ENCODE measurements around the gene UPK3BL1.
"Not testable (repeated sequence)": the region's sequence is repeated elsewhere in the genome, so short reads cannot be mapped to it uniquely, and the experiment has no call there.

DNA sequence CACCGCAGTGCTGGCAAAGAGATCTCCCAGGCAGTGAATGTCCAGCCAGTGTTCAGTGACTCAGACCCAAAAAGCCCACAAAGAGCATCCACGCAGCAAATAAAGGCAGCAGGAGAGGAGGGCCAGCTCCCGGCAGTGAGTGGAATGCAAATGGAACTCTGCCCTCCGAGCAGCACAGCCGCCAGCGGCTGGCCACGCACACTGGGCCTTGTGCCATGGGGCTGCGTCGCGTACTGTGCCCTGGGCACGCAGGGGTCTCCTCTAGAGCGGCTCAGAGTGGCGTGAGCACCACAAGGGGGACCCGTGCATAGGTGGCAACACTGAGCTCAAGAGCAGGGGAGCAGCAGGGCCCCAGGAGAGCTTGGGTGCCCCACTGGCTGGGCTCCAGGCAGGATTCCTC, 24.9 kb upstream of the UPK3BL1 start:
- TF ChIP-seq, protein P1, sequence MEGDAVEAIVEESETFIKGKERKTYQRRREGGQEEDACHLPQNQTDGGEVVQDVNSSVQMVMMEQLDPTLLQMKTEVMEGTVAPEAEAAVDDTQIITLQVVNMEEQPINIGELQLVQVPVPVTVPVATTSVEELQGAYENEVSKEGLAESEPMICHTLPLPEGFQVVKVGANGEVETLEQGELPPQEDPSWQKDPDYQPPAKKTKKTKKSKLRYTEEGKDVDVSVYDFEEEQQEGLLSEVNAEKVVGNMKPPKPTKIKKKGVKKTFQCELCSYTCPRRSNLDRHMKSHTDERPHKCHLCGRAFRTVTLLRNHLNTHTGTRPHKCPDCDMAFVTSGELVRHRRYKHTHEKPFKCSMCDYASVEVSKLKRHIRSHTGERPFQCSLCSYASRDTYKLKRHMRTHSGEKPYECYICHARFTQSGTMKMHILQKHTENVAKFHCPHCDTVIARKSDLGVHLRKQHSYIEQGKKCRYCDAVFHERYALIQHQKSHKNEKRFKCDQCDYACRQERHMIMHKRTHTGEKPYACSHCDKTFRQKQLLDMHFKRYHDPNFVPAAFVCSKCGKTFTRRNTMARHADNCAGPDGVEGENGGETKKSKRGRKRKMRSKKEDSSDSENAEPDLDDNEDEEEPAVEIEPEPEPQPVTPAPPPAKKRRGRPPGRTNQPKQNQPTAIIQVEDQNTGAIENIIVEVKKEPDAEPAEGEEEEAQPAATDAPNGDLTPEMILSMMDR (IDR thresholded peaks at IDR 0.05) = not testable (repeated sequence)
- not testable (repeated sequence) for TF ChIP-seq POLR2A (IDR thresholded peaks at IDR 0.05)
